Occipital lobe (tissue), 2 donors: ENCODE measurements around the gene FAM124A. TPM values are rescaled to one million over a fixed set of nuclear protein-coding genes. Genes with fewer than 3 reads are reported as not detected.
A peak's percentile ranks its signal among the peaks of the same experiment; 100 is the strongest.

Experiments used
- DNase-seq: peaks from one replicate; lab custom pipeline; 2025; lab: John Stamatoyannopoulos, UW
- total RNA-seq: library from RNA; depleted of rRNA; stranded (reverse); fragments of >200 nt; gene quantifications from one replicate; pipeline ENCODE4 v1.2.3, GENCODE V29; 2014

FAM124A gene
- 13.7 TPM for total RNA-seq

- peak; percentile 29 for DNase-seq
Observed at GRCh38 chr13:51222037-51222685, at the start of gene FAM124A. Gene FAM124A (plus strand): TSS chr13:51222398. CDS start chr13:51222502, 104 bp downstream.

- DNase-seq = no peak
Observed at GRCh38 chr13:51175021-51175420, 47.2 kb upstream of the FAM124A start.

- no peak for DNase-seq
Observed at GRCh38 chr13:51175639-51176038, 46.6 kb upstream of the FAM124A start.

GRCh38 chr13:51177188-51177587 is 45.0 kb upstream of the FAM124A start:
- no peak for DNase-seq

GRCh38 chr13:51178456-51179074 is 43.6 kb upstream of the FAM124A start:
- no peak for DNase-seq

- DNase-seq = no peak
Observed at GRCh38 chr13:51179432-51179971, 42.7 kb upstream of the FAM124A start.

GRCh38 chr13:51180853-51181511 is 41.2 kb upstream of the FAM124A start:
- no peak for DNase-seq

GRCh38 chr13:51181786-51182383 is 40.3 kb upstream of the FAM124A start:
- no peak for DNase-seq

GRCh38 chr13:51191743-51192142 is 30.5 kb upstream of the FAM124A start:
- no peak for DNase-seq

GRCh38 chr13:51192348-51192747 is 29.9 kb upstream of the FAM124A start:
- no peak for DNase-seq

- no peak for DNase-seq
Observed at GRCh38 chr13:51193387-51193786, 28.8 kb upstream of the FAM124A start.

GRCh38 chr13:51194942-51195341 is 27.3 kb upstream of the FAM124A start:
- DNase-seq = no peak

- DNase-seq = no peak
Observed at GRCh38 chr13:51201886-51202285, 20.3 kb upstream of the FAM124A start.

GRCh38 chr13:51202477-51203046 is 19.6 kb upstream of the FAM124A start:
- no peak for DNase-seq

GRCh38 chr13:51206584-51206983 is 15.6 kb upstream of the FAM124A start:
- DNase-seq = no peak

- no peak for DNase-seq
Observed at GRCh38 chr13:51207881-51208280, 14.3 kb upstream of the FAM124A start.

- DNase-seq = no peak
Observed at GRCh38 chr13:51208716-51209115, 13.5 kb upstream of the FAM124A start.

- no peak for DNase-seq
Observed at GRCh38 chr13:51211910-51212309, 10.3 kb upstream of the FAM124A start.

- DNase-seq = no peak
Observed at GRCh38 chr13:51212758-51213157, 9.4 kb upstream of the FAM124A start.

- no peak for DNase-seq
Observed at GRCh38 chr13:51213173-51213728, 8.9 kb upstream of the FAM124A start.

- no peak for DNase-seq
Observed at GRCh38 chr13:51218626-51219025, 3.6 kb upstream of the FAM124A start.
